GM23338 (cell line): Measurements from ENCODE around the gene PUS1. TPM values are rescaled to one million over a fixed set of nuclear protein-coding genes. Genes with fewer than 3 reads are reported as not detected.

ENCODE experiments used
- CREB1 ChIP-seq: fragments of 250-450 bp; sonication (Bioruptor Pico); IDR thresholded peaks from 2 replicates; pipeline ENCODE4 v1.5.0; 2020; ENCODE audit warnings: low read depth, mild to moderate bottlenecking, moderate library complexity
- NANOG ChIP-seq: IDR thresholded peaks from 2 replicates; pipeline ENCODE4 v1.6.1; 2016; ENCODE audit warnings: antibody characterized with exemption, borderline replicate concordance
- POLR2AphosphoS5 ChIP-seq: IDR thresholded peaks from 2 replicates; pipeline ENCODE4 v1.6.1; 2016; ENCODE audit warnings: antibody characterized with exemption, low read depth
- STAT1 ChIP-seq: IDR thresholded peaks from one replicate; pipeline ENCODE4 v1.6.1; 2016; ENCODE audit warnings: antibody characterized with exemption; ENCODE audit not compliant: unreplicated experiment
- ZNF114 ChIP-seq: fragments of 250-450 bp; sonication (Bioruptor Pico); IDR thresholded peaks from 2 replicates; pipeline ENCODE4 v1.5.0; 2020; ENCODE audit warnings: mild to moderate bottlenecking, moderate library complexity
- ZNF331 ChIP-seq: fragments of 250-450 bp; sonication (Bioruptor Pico); IDR thresholded peaks from 2 replicates; pipeline ENCODE4 v1.5.0; 2020; ENCODE audit warnings: low read depth, mild to moderate bottlenecking, moderate library complexity
- polyA plus RNA-seq: library from polyadenylated mRNA; unstranded; fragments of >200 nt; fragmentation: Nextera tagmentation; extraction: Ambion mirVana; gene quantifications from 2 replicates; pipeline ENCODE4 v1.2.1, GENCODE V29; 2016
- total RNA-seq: library from RNA; depleted of rRNA; stranded (reverse); fragments of >200 nt; shearing (Covaris generic); gene quantifications from 2 replicates; pipeline ENCODE4 v1.2.3, GENCODE V29; 2014
- TF ChIP-seq, protein P1 (sequence below): fragments of 250-450 bp; sonication (Bioruptor Pico); IDR thresholded peaks from 2 replicates; pipeline ENCODE4 v1.5.0; 2020; ENCODE audit warnings: mild to moderate bottlenecking, moderate library complexity
- TF ChIP-seq, protein P2 (sequence below), 2 experiments: fragments of 200-600 bp in 1 of 2; sonication (generic) in 1 of 2; conservative IDR thresholded peaks; 2 replicates each; pipeline versions ENCODE4 v1.5.1 to v1.6.1; 2016 to 2017; ENCODE audit warnings: antibody characterized with exemption in 2 of 2, low read depth in 2 of 2, mild to moderate bottlenecking in 2 of 2, moderate library complexity in 1 of 2
- TF ChIP-seq, protein P3 (sequence below): IDR thresholded peaks from 2 replicates; pipeline ENCODE4 v1.6.1; 2016; ENCODE audit warnings: antibody characterized with exemption
- TF ChIP-seq, protein P4 (sequence below): IDR thresholded peaks from one replicate; pipeline ENCODE4 v1.6.1; 2018; ENCODE audit warnings: antibody characterized with exemption; ENCODE audit not compliant: unreplicated experiment

Gene PUS1
- total and polyA plus RNA-seq, 2 experiments from 2014 or later: 52.4 to 73.0 TPM

DNA sequence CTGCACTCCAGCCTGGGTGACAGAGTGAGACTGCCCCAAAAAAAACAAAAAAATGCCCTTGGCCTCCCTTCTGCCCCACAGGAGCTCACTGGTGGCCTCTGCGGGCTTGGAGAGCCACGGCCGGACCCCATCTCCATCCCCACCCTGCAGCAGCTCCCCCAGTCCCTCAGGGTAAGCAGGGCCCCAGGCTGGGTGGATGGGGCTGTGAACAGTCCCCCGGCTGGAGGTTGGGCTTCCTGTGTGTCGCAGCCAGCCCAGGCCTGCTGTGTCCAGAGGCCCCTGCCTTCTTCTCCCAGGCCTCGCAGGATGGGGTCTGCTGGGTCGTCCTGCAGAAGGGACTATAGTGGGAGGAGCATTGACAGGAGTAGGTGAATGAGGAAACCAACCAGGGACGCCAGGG is 15.4 kb upstream of the PUS1 start (continued):
- TF ChIP-seq, protein P1, sequence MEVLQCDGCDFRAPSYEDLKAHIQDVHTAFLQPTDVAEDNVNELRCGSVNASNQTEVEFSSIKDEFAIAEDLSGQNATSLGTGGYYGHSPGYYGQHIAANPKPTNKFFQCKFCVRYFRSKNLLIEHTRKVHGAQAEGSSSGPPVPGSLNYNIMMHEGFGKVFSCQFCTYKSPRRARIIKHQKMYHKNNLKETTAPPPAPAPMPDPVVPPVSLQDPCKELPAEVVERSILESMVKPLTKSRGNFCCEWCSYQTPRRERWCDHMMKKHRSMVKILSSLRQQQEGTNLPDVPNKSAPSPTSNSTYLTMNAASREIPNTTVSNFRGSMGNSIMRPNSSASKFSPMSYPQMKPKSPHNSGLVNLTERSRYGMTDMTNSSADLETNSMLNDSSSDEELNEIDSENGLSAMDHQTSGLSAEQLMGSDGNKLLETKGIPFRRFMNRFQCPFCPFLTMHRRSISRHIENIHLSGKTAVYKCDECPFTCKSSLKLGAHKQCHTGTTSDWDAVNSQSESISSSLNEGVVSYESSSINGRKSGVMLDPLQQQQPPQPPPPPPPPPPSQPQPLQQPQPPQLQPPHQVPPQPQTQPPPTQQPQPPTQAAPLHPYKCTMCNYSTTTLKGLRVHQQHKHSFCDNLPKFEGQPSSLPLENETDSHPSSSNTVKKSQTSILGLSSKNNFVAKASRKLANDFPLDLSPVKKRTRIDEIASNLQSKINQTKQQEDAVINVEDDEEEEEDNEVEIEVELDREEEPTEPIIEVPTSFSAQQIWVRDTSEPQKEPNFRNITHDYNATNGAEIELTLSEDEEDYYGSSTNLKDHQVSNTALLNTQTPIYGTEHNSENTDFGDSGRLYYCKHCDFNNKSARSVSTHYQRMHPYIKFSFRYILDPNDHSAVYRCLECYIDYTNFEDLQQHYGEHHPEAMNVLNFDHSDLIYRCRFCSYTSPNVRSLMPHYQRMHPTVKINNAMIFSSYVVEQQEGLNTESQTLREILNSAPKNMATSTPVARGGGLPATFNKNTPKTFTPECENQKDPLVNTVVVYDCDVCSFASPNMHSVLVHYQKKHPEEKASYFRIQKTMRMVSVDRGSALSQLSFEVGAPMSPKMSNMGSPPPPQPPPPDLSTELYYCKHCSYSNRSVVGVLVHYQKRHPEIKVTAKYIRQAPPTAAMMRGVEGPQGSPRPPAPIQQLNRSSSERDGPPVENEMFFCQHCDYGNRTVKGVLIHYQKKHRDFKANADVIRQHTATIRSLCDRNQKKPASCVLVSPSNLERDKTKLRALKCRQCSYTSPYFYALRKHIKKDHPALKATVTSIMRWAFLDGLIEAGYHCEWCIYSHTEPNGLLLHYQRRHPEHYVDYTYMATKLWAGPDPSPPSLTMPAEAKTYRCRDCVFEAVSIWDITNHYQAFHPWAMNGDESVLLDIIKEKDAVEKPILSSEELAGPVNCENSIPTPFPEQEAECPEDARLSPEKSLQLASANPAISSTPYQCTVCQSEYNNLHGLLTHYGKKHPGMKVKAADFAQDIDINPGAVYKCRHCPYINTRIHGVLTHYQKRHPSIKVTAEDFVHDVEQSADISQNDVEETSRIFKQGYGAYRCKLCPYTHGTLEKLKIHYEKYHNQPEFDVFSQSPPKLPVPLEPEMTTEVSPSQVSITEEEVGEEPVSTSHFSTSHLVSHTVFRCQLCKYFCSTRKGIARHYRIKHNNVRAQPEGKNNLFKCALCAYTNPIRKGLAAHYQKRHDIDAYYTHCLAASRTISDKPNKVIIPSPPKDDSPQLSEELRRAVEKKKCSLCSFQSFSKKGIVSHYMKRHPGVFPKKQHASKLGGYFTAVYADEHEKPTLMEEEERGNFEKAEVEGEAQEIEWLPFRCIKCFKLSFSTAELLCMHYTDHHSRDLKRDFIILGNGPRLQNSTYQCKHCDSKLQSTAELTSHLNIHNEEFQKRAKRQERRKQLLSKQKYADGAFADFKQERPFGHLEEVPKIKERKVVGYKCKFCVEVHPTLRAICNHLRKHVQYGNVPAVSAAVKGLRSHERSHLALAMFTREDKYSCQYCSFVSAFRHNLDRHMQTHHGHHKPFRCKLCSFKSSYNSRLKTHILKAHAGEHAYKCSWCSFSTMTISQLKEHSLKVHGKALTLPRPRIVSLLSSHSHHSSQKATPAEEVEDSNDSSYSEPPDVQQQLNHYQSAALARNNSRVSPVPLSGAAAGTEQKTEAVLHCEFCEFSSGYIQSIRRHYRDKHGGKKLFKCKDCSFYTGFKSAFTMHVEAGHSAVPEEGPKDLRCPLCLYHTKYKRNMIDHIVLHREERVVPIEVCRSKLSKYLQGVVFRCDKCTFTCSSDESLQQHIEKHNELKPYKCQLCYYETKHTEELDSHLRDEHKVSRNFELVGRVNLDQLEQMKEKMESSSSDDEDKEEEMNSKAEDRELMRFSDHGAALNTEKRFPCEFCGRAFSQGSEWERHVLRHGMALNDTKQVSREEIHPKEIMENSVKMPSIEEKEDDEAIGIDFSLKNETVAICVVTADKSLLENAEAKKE (CRISPR knock-in tag): no peak
- TF ChIP-seq, protein P2, sequence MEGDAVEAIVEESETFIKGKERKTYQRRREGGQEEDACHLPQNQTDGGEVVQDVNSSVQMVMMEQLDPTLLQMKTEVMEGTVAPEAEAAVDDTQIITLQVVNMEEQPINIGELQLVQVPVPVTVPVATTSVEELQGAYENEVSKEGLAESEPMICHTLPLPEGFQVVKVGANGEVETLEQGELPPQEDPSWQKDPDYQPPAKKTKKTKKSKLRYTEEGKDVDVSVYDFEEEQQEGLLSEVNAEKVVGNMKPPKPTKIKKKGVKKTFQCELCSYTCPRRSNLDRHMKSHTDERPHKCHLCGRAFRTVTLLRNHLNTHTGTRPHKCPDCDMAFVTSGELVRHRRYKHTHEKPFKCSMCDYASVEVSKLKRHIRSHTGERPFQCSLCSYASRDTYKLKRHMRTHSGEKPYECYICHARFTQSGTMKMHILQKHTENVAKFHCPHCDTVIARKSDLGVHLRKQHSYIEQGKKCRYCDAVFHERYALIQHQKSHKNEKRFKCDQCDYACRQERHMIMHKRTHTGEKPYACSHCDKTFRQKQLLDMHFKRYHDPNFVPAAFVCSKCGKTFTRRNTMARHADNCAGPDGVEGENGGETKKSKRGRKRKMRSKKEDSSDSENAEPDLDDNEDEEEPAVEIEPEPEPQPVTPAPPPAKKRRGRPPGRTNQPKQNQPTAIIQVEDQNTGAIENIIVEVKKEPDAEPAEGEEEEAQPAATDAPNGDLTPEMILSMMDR (conservative IDR thresholded peaks at IDR 0.05; ENCODE audit: low read depth in 2 of 2): no peak
- TF ChIP-seq CREB1: no peak
- TF ChIP-seq POLR2AphosphoS5: no peak
- no peak for TF ChIP-seq ZNF331 (CRISPR knock-in tag)
- TF ChIP-seq, protein P3, sequence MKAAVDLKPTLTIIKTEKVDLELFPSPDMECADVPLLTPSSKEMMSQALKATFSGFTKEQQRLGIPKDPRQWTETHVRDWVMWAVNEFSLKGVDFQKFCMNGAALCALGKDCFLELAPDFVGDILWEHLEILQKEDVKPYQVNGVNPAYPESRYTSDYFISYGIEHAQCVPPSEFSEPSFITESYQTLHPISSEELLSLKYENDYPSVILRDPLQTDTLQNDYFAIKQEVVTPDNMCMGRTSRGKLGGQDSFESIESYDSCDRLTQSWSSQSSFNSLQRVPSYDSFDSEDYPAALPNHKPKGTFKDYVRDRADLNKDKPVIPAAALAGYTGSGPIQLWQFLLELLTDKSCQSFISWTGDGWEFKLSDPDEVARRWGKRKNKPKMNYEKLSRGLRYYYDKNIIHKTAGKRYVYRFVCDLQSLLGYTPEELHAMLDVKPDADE: no peak
- TF ChIP-seq NANOG: no peak
- no peak for TF ChIP-seq STAT1
- TF ChIP-seq, protein P4, sequence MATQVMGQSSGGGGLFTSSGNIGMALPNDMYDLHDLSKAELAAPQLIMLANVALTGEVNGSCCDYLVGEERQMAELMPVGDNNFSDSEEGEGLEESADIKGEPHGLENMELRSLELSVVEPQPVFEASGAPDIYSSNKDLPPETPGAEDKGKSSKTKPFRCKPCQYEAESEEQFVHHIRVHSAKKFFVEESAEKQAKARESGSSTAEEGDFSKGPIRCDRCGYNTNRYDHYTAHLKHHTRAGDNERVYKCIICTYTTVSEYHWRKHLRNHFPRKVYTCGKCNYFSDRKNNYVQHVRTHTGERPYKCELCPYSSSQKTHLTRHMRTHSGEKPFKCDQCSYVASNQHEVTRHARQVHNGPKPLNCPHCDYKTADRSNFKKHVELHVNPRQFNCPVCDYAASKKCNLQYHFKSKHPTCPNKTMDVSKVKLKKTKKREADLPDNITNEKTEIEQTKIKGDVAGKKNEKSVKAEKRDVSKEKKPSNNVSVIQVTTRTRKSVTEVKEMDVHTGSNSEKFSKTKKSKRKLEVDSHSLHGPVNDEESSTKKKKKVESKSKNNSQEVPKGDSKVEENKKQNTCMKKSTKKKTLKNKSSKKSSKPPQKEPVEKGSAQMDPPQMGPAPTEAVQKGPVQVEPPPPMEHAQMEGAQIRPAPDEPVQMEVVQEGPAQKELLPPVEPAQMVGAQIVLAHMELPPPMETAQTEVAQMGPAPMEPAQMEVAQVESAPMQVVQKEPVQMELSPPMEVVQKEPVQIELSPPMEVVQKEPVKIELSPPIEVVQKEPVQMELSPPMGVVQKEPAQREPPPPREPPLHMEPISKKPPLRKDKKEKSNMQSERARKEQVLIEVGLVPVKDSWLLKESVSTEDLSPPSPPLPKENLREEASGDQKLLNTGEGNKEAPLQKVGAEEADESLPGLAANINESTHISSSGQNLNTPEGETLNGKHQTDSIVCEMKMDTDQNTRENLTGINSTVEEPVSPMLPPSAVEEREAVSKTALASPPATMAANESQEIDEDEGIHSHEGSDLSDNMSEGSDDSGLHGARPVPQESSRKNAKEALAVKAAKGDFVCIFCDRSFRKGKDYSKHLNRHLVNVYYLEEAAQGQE: no peak
- TF ChIP-seq ZNF114 (CRISPR knock-in tag): no peak
